KBM-7 (cell line): Measurements from ENCODE around the gene TRIM73.
A peak's percentile ranks its signal among the peaks of the same experiment; 100 is the strongest.
"Not testable (repeated sequence)": the region's sequence is repeated elsewhere in the genome, so short reads cannot be mapped to it uniquely, and the experiment has no call there.

Source experiments
- DNase-seq: peaks from one replicate; pipeline ENCODE4 v3.0.0-alpha.2; 2015
- in situ Hi-C: fragments of 300-500 bp; cut with MboI; formaldehyde crosslinking; loops from 2 replicates; pipeline ENCODE4 v1.14.3; 2020; ENCODE audit warnings: low sequenced_read_pairs, low pct_unique_long_range_greater_than_20kb, mixed read lengths

The TRIM73 gene

DNA sequence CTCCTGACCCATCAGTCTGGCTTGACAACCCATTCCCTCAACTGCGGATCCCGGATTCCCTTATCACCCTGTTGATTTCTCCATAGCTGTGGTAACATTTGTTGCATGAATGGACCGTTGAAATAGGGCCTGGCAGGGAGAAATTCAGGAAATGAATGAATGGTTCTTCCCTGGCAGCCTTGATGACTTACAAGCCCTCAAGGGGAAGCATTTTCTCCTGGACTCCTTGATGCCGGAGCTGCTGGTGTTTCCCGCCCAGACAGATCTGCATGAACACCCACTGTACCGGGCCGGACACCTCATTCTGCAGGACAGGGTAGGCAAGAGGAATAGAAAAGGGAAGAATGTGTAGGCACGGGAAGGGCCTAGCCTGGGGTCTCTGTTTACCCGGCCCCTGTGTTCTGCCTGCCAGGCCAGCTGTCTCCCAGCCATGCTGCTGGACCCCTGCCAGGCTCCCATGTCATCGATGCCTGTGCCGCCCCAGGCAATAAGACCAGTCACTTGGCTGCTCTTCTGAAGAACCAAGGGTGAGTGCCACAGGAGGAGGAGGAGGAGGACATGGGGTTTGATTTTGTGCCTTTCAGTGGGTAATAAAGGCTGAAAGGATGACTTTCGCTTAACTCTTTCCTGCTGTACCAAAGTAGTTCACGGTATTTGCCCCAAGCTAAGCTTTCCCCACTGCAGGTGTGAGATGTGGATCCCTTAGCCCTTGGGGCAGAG, 19.4 kb downstream of the TRIM73 start:
- in situ Hi-C loops: not testable (repeated sequence)

GRCh38 chr7:75415428-75415817, 20.0 kb downstream of the TRIM73 start:
- DNase-seq, in situ Hi-C loops: not testable (repeated sequence)

More for the DNA sequence above, 19.4 kb downstream of the TRIM73 start:
- not testable (repeated sequence) for DNase-seq

GRCh38 chr7:75415829-75416373, 20.5 kb downstream of the TRIM73 start:
- in situ Hi-C loops, DNase-seq: not testable (repeated sequence)

DNA sequence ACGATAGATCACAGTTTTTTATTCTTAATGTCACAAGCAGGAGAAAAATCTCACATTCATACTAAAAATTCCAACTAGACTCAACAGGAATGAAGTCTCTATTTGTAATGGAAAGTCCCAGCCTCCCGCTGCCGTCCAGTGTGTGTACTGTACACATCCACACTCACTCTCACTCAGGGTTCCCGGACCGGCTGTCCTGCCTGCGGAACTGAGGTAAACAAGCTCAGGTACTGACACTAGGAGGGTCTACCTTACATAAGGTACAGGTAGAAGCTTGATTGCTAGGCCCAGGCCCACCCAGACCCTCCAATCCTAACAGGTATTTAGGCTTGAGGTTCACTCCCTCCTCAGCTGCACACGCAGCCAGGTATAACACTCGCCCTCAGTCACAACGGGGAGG, 21.4 kb downstream of the TRIM73 start:
- in situ Hi-C loops, DNase-seq: not testable (repeated sequence)

DNA sequence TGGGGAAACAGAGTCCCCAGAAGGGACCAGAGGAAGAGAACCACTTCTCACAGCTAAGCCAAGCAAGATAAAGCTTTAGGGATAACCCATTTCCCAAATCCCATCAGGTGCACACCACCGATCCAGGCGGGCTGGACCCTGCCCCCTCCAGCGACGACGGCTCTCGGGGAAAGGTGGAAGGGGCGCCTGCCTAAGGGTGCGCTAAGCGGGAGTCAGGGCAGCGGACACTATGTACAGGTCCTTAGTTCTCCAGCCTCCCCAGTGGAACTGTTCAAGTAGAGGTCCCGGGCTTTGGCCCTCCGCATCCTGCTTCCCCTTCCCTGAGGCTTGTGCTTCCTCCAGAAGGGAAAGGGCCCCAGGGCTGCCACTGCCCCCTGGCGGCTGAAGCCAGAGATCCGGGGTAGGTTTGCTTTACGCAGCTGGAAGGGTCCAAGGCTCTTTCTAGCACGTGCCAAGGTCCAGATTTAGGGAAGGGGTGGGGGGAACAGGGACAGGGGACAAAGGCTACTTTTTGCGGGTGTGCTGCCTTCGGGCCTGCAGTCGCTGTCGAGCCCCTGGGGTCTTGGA, 22.9 kb downstream of the TRIM73 start:
- DNase-seq, in situ Hi-C loops: not testable (repeated sequence)

DNA sequence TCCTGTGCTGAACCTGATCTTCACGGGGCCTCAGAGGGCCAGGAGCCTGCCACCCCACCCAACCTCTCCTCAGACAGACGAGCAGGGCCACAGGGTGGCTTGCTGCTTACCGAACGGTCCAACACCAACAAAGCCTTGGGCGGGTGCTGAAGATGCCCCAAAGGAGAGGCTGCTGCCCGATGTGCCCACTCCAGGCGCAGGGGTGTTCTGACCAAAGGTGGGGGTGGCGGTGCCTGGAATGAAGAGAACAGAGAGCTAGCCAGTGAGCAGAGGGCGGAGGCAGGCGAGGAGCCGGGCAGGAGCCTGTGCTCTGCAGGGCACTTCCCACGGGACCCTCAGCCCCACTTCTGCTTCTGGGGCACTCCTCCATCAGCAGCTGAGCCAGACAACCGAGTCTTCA, 23.8 kb downstream of the TRIM73 start:
- in situ Hi-C loops, DNase-seq: not testable (repeated sequence)

DNA sequence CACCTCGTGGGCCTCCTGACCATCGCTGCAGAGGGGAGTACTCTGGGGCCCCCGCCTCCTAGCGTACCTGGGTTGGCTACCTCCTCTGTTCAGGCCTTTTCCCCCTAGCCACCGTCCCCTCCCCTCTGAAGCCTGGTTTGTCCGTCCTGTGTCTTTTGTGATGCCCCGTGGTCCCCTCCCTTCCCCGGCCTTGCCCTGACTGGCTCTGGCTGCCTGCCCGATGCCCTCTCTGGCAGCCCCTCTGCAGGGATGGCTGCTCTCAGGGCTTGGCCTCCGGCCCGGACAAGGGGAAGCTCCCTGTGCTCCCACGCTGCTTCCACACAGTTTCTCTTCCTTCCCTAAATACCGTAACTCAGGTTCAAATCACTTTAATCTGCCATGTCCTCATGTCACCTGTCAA, 24.3 kb downstream of the TRIM73 start:
- in situ Hi-C loops, DNase-seq: not testable (repeated sequence)

DNA sequence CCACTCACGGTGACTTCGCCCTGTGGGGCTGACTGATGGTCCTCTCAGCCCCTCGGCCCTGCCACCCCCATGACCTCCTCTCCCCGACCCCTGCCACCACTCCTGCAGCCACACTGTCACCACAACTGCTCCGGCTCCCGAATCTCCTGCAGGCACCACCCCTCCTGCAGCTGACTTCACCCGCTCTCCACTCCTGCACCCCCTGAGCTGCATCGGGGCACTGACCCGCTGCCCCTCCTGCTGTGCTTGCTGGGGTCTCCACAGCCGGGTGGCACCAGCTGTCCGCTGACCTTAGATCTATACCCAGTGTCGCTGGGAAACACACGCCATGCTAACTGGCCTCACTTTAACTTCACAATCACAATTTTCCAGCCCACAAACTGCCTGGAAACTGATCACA, 24.7 kb downstream of the TRIM73 start:
- DNase-seq, in situ Hi-C loops: not testable (repeated sequence)

DNA sequence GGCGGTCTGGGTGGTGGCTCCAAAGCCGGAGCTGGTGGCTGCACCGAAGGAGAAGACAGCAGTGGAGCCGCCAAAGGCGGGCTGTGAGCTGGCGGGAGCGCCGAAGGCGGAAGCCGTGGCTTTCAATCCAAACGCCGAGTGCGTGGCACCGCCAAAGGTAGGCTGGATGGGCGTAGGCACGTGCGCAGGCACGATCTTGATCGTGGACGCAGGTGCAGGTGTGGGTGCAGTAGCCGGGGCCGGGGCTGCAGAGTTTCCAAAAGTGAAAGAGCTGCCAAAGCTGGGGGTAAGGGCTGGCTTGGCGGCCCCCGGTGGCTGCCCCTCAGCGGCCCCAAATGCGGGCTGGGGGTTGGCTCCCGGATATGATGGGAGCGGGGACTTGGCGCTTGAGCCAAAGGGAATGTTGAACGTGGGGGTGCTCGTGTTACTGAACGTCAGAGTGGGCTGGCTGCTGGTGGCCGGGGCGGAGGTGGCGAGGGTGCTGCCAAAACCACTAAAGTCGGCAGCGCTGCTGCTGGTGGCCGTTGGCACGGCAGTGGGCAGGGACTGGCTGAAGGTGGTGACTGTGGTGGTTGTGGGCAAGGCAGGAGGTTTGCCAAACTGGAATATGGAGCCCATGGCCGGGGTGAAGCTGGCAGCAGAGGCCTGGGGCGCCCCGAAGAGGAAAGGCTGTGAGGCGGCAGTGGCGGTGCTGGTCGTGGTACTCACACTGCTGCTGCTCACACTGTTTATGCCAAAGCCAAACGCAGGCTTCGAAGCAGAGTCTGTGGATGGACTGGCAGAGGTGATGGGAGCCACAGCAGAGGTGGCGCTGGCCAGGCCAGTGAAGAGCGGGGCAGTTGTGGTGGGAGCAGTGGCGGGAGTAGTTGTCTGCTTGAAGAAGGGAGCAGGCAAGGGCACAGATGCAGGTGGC, 26.6 kb downstream of the TRIM73 start:
- DNase-seq, in situ Hi-C loops: not testable (repeated sequence)

DNA sequence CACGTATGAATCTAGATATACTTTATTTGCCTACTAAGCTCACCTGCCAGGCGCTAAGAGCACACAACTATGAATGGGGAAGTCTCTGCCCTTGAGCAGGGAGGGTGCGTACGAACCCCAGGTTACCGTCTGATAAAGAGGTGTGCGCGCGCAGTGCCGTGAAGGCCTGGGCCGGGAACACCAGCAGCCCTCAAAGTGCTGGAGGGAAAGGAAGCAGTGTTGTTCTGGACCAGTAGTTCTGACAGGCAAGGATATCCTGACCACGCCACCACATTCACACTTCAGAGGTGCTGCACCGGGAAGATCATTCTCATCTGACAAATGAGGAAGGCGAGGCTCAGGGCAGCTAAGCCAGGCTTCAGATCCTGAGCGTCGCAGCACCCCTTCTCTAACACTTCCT, 28.1 kb downstream of the TRIM73 start:
- DNase-seq, in situ Hi-C loops: not testable (repeated sequence)

DNA sequence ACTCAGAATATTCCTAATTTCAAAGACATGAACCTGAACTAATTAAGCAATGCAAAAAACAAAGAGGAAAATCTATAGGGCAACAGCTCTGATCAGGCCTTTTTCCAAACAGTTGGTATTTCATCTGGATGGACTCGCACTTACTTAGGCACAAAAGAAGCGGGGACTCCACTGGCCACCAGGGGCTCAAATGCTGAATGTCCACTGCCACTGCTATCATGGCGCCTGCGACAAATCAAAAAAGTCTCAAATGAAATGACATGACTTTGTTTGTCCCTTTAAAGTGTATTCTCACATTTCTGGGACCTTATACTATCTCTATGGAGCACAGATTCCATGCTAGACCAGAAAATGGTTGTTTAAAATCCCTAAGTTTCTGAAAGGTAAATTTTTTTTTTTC, 43.6 kb downstream of the TRIM73 start:
- in situ Hi-C loops, DNase-seq: not testable (repeated sequence)

DNA sequence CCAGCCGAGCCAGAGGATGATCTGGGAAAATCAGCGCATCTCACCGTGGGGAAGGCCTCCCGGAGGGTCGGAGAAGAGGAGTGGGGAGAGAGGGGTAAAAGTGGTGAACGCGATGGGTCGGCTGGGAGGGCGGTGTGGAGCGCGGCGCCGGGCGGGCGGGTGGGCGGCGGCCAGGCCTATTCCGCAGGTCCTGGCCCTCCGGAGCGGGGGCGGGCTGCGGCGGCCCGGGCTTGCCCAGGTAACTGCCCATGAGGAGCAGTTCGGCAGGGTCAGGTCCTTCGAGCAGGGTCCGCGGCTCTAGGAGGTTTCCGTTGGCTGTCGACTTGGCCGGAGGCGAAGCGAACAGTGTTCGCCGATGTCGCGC, 46.7 kb downstream of the TRIM73 start:
- in situ Hi-C loops, DNase-seq: not testable (repeated sequence)

DNA sequence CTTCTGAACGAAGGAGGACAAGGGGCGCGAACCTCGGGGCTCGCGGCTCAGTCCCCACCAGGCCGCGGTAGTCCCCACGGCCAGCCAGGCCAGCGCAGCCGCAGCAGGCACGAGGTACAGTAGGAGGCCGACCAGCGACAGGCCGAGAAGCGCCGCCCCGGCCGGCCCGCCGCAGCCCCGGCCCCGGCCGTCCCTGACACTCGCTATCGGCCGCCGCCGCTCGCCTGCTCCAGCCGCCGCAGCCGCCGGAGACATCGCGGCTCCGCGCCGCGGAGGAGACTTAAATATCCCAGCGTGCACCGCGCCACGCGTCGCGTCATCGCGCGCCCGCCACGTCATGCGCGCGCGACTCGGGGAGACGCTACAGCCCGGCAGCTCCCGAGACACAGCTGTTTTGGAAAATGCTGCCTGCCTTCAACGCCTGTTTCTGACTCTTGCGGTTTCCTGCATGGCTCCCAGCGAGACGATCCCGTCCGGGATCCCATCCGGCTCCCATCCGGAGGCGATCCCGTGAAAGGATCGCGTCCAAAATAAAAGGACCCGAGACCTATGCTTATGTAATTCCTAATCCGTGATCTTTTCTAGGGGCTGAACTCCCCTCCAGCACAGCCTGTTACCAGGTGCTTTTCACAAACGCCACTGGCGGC, 47.2 kb downstream of the TRIM73 start:
- peak; percentile 42 for DNase-seq
- in situ Hi-C loops: not testable (repeated sequence)

DNA sequence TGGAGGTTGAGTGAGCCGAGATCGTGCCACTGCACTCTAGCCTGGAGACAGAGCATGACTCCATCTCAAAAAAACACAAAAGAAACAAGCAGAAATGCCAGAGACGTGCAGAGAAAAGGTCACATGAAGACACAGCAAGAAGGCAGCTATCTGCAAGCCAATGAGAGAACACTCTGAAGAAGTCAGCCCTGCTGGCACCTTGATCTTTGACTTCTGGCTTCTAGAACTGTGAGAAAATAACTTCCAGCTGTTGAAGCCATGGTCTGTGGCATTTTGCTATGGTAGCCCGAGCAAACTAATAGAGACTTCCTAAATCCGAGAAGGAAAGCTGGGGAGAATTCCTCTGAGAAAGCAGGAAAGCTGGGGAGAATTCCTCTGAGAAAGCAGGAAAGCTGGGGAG, 54.5 kb downstream of the TRIM73 start:
- in situ Hi-C loops, DNase-seq: not testable (repeated sequence)

- in situ Hi-C loops, DNase-seq: not testable (repeated sequence)
These were observed 57.1 kb downstream of the TRIM73 start for GRCh38 chr7:75452494-75452955.
